ENCODE data around the gene GALNT7.
"Not testable (repeated sequence)": the region's sequence is repeated elsewhere in the genome, so short reads cannot be mapped to it uniquely, and the experiment has no call there.

Gene GALNT7

DNA sequence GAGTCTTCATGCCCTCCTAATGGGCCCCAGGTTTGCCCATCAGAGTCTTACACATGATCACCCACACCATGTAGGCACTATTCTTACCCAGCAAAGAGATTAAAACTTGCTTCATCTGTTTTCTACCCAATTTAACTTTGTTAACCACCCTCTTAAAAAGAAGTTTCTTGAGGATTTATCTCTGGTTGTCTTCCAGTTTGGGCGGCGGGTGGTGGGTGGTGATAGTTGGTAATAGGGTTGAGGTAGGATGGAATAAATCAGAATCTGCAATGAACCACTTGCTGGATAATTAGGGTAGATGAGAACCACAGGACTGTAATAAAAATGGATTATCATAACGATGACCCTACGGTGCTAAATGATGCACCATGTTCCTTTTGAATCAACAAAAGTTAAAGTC lies 30.9 kb downstream of the GALNT7 start:
- no peak for DNase-seq

- DNase-seq = no peak
Observed at GRCh38 chr4:173200103-173200884, 31.7 kb downstream of the GALNT7 start.

- DNase-seq = peak; percentile 30
Observed at GRCh38 chr4:173202395-173202794, 33.8 kb downstream of the GALNT7 start.

- DNase-seq = no peak
Observed at GRCh38 chr4:173205656-173206055, 37.0 kb downstream of the GALNT7 start.

GRCh38 chr4:173208420-173208819 lies 39.8 kb downstream of the GALNT7 start:
- DNase-seq = no peak

DNA sequence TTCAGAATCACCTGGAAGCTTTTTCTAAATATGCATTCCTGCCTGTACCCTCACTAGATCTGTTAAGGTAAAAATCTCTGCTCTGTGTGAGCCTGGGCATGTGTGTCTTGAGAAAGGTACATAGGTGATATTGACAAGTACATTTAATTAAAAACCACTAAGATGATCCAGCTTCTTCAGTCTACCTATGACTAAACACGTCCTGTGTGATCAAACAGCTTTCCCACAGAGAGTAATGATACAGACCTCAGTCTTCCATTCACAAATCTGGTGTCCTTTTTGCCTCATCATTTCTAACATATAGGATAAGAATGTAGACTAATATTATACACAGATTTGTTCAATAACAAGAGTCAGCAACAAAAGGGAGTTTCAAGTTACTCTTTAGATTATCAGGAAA lies 42.6 kb downstream of the GALNT7 start:
- peak; percentile 38 for DNase-seq

DNA sequence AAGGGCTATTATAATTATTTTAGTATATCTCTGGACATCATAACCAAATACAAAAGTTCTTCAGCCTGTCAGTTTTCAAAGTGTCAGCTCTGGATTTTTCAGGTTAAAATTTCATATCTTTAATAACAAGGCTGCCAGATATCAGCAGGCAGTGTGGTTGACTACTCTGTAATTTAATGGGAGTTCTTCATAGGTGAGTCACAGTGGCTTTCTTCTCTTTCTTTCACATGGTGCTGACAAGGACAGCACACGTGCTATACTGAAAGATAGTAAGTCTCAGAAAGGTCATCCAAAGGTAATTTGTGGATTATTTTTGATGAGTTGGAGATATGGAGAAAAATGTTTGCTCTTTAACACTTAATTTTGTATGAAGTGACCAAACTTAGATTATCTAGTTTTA lies 43.2 kb downstream of the GALNT7 start:
- peak; percentile 69 for DNase-seq

GRCh38 chr4:173212379-173212778 lies 43.8 kb downstream of the GALNT7 start:
- peak; percentile 7 for DNase-seq

GRCh38 chr4:173213296-173213695 lies 44.7 kb downstream of the GALNT7 start:
- DNase-seq = peak; percentile 2

GRCh38 chr4:173214231-173214630 lies 45.6 kb downstream of the GALNT7 start:
- DNase-seq = no peak

DNA sequence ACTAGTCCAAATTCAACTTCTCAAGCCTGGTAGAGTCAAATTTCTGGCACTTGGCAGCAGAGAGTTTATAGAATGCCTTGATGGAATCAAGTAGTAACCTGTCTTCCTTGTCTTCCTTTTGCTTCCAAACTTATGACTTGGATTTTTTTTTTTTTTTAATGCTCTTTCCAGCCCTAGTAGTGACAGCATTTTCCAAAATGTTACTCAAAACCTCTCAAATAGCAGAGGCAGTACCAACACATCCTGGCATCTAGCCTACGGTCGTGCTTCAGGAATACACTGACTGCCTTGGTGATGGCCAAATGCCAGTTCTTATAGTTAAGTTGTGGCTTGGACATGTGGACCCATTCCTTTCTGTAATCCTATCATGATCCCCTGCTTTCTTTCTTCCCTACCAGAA lies 46.0 kb downstream of the GALNT7 start:
- DNase-seq = no peak

DNA sequence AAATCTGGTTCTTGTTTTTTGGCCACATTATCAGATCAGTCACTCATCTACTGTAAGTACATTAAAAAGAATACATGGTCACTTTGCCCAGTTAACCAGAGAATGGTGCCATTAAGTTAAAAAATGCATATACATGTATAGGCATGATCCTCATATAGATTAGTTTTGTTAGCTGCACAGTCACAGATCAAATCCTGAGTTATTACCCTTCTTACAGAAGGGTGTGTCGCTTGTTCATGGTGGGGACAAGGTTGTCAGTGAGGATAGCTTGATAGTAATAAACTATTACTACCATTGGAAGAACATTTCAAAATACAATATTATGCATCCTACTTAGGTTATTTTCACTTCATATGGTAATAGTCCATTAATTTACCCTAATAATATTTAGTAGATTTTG lies 48.5 kb downstream of the GALNT7 start:
- no peak for DNase-seq

- no peak for DNase-seq
Observed at GRCh38 chr4:173217727-173218126, 49.1 kb downstream of the GALNT7 start.

DNA sequence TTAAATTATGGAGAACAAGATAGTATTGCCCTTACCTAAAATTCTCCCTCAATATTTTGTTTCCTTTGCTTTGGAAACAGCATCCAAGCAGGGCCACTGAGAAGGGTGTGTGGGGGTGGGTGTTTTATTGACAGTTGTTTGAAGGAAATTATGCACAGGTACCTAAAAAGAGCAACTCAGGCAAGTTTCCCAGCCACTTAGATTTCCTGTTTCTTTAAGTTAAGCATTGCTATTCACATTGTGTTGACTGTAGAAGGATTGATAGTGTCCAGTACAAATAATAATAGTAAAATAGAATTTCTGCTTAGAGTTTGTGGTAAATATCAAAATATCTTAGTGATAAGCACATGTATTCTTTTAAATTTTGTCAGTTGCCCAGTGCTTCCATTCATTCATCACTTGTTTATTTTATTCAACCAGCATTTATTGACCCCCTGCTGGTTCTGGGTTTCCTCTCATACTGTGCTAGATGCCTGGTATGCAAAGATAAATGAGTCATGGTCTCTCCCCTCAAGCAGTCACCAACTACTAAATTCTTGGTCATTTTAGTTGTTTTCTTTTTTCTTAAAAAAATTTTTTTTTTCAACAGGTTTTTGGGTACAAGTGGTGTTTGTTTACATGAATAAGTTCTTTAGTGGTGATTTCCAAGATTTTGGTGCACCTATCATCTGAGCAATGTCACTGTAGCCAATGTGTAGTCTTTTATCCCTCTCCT lies 50.0 kb downstream of the GALNT7 start:
- DNase-seq = no peak

DNA sequence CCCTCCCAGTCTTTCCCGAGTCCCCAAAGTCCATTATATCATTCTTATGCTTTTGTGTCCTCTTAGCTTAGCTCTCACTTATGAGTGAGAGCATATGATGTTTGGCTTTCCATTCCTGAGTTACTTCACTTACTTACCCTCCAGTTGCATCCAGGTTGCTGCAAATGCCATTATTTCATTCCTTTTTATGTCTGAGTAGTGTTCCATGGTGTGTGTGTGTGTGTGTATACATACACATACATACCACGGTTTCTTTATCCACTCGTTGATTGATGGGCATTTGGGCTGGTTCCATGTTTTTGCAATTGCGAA lies 50.5 kb downstream of the GALNT7 start:
- not testable (repeated sequence) for DNase-seq

DNA sequence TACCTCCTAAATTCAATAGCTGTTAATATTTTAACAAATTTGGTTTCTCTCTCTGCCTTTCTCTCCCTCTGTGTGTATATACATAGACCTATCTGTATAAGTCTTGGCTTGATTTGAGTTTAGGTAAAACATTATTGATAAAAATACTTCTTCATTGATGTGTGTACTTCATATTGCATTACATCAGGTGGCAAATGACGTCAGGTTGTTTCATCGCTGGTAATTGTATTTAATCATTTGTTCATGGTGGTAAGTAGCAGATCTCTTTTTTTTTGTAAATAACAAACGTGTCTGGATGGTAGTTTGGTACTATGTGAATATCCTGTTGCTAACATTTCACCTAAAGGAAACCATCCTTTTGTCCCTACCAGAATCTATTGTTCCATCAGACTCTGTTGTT lies 55.1 kb downstream of the GALNT7 start:
- no peak for DNase-seq

- no peak for DNase-seq
Observed at GRCh38 chr4:173226401-173226888, 57.8 kb downstream of the GALNT7 start.

GRCh38 chr4:173227756-173228155 lies 59.1 kb downstream of the GALNT7 start:
- DNase-seq = no peak

- DNase-seq = no peak
Observed at GRCh38 chr4:173230062-173230461, 61.5 kb downstream of the GALNT7 start.

GRCh38 chr4:173231916-173232315 lies 63.3 kb downstream of the GALNT7 start:
- peak; percentile 39 for DNase-seq

DNA sequence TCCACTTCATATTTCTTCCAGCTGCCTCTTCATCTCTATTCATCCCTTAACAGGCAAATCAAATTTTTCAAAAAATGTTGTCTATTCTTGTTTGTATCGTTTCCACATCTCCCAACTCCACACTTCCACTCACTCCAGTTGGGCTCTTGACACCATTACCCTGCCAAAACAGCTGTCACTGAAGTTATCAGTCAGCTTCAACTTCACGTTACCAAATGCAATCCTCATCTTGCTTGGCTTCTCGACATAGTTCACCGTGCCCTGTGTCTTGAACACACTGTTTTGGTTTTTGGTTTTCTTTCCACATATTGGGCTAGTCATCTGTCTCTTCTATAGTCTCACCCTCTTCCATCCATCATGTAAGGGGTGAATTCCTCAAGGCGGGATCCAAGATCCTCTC lies 65.2 kb downstream of the GALNT7 start:
- DNase-seq = no peak

DNA sequence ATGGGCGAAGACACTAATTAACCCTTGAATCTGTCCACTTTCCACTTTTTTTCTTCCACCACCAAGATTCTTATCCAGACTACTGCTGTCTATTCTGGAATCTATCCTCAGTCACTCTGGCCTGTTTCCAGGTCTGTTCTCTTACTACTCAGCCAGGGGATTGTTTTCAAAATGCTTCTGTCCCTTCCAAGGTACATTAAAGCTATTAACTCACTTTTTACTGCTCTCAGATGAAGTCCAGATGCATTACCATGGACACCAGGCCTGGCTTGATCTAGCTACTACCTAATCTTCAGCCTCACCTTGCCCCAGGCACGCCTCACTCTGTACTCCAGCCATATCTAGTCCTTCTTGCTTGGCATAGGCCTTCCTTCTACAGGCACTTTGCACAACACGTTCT lies 66.4 kb downstream of the GALNT7 start:
- DNase-seq = no peak

DNA sequence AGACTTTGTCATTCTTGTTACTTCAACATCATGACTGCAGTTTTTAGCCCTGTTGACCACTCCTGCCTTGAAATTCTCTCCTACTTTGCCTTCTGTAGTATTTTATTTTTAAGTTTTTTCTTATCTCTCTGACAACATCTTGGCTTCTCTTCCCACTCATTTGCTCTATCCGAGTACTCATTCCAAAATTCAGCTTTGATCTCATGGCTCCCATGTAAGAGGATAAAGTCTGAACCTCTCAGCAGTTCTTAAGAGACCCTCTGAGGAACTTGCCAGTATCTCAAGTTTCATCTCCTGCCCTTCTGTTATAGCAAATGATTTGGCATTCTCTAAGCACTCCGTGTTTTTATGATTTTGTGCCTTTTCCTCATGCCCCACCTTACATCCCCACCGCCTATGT lies 67.7 kb downstream of the GALNT7 start:
- DNase-seq = no peak

GRCh38 chr4:173237152-173237551 lies 68.5 kb downstream of the GALNT7 start:
- peak; percentile 15 for DNase-seq

GRCh38 chr4:173237762-173238161 lies 69.2 kb downstream of the GALNT7 start:
- DNase-seq = peak; percentile 7

Measured in DMS53 (cell line).